ENCODE measurements around the gene TP53AIP1.
"Not testable (repeated sequence)": the region's sequence is repeated elsewhere in the genome, so short reads cannot be mapped to it uniquely, and the experiment has no call there.

Gene TP53AIP1

DNA sequence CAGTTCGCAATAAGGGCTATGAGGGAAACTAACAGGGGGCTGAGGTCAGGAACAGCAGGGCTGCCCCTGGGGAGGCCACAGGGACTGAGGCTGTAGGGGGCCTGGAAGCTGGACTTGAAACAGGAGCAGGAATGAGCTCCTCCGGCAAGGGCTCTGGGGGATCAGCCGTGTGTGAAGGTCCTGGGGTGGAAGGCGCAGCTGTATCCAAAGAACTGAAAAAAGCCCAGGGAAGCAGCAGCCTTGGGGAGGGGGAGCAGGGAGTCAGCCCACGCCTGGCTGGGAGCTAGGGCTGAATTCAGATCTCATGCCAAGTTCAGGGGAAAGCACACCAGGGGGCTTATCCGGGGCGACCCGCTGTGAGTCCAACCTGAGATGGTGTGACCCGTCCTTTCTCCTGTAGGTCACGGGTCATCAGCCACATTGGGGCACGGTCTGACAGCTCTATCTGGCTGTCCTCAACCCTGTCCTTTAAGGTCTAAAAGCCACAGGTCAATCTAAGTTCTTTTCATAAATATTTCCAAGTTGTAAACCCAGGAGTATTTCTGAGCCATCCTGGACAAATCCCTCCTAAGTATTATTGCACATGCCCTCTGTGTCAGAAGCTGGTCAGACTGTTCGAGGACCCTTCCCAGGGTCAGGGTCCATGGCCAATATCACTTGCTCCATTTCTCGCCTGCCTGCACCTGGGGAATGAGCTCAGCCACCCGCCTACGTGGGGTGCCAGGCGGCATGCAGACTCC lies 18.0 kb downstream of the TP53AIP1 start:
- DNase-seq, result no peak

DNA sequence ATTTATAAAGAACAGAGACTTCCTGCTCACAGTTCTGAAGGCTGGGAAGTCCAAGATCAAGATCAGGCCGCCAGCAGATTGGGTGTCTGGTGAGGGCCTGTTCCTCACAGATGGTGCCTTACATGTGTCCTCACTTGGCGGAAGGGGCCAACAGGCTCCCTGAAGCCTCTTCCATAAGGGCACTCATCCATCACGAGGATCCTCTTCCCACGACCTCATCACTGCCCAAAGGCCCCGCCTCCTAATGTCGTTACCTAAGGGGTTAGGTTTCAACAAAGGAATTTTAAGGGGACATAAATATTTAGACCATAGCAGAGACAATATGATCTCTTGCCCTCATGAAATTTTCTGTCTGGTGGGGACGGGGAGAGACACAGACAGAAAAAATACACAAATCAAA lies 18.6 kb downstream of the TP53AIP1 start:
- no peak for DNase-seq

DNA sequence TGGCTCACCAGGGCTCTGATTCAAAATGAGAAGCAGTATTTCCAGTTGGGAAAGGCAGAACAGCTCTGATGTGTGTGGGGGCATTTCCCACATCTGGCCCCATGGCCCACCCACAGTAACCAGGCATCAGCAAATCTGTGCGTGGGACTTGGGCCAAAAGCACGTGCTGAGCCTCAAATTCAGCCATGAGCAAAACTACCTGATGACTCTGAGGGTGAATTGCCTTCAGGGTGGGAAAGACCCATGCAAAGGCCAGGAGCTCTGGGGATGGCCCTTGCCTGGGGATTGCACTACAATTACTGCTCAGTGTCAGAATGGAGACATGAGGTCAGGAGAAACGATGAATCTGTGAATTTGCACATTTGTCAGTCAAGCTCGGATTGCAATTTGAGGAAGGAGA lies 20.9 kb downstream of the TP53AIP1 start:
- DNase-seq, result no peak

DNA sequence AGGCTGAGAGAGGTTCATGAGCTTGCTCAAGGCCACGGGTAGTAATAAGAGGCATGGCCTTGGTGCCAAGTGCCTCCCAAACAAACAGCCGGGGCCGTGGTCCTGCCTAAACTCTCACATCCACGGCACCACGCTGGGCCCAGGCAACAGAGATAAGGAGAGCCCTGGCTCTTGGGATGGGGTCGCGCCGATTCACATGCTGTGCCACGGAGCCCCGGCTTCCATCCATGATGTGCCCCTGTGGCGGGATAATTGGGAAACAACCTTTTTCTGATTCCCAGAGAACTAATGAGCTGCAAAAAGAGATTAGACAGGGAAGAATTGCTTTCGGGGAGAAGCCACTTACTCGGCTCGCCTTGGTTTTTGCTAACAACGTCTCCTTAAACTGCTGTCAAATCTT lies 22.0 kb downstream of the TP53AIP1 start:
- no peak for DNase-seq

DNA sequence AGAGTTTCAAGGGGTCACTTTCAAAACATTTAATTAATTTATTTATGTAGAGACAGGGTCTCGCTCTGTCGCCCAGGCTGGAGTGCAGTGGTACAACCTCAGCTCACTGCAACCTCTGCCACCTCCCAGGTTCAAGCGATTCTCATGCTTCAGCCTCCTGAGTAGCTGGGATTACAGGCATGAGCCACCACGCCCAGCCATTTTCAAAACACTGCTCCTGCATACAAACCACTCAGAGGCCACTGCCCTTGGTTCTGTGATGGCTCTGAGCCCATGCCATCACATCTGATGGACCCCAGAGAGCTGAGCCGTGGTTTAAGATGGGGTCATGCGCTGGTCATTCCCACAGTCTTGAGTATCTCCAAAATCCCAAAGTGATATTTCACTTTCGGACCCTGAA lies 23.0 kb downstream of the TP53AIP1 start:
- not testable (repeated sequence) for DNase-seq

DNA sequence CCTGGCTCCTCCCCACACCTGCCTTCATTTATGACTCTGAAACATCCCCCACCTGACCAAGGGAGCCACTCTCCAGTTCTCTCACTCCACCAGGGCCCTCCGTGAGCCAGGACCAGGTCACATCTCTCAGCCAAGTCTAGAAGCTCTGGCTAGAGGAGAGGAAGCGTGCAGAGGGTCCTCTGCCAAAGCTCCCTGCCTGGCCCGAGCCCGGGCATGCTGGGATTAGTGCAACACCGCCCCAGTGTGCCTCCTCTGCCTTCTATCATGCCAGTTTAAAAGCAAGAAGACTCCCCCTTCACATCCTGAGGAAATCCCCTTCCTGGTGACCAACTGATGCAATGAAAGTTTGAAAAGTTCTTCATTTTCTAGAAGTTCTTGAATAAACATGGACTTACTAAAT lies 23.5 kb downstream of the TP53AIP1 start:
- no peak for DNase-seq

DNA sequence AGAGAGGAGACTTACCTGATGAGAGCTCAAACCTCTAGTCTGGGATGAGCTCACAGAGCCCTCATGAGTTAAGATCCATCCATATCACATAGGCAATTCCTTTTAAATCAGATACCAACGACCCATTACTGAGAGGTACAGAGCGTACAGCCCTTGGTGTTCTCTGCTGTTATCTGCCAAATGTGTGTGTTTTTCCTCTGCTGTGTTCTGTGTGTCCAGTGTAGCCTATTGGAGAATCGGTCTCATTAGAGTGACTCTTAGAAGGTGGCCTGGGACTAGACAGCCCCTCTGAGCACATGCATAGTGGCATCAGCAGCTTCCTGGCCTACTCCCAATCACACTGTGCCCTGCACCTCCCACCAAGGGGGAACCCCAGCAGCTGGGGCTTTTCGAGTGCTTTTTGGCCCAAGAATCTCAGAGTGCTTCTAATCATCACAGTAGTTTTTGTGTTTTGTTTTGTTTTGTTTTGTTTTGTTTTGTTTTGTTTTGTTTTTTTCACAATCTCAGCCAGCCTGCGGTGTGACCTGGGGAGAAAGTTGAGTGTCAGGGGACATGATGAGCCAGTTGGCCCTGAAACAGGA lies 25.4 kb downstream of the TP53AIP1 start:
- no peak for DNase-seq

DNA sequence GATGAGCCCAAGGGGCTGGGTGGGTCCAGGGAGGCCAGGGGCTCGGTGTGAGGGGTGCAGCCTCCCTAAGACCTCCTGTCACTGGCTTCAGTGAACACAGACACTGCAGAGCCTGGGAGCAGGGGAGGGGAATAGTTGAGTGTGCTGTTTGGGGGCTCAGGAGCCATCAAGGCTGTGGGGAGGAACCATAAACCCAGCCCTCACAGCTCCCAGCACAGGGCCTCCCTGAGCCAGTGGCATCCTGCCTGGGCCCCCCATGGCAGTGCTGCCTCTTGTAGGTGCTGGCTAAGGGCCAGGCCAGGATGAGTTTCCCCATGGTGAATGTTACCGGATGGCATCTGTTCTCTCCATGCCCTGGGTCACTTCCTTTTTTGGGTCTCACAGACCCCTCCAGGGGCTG lies 26.0 kb downstream of the TP53AIP1 start:
- DNase-seq, result no peak

DNA sequence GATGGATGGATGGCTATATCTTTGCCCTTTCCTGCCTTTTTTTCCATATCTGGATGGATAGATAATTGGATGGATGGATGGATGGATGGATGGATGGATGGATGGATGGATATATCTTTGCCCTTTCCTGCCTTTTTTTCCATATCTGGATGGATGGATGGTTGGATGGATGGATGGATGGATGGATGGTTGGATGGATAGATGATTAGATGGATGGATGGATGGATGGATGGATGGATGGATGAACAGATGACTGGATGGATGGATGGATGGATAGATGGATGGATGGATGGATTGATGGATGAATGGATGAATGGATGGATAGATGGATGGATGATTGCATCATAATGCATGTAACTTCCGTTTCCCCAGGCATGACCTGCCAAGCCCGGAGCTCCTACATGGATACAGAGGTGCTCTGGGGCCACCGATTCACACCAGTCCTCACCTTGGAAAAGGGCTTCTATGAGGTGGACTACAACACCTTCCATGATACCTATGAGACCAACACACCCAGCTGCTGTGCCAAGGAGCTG lies 26.6 kb downstream of the TP53AIP1 start:
- no peak for DNase-seq

DNA sequence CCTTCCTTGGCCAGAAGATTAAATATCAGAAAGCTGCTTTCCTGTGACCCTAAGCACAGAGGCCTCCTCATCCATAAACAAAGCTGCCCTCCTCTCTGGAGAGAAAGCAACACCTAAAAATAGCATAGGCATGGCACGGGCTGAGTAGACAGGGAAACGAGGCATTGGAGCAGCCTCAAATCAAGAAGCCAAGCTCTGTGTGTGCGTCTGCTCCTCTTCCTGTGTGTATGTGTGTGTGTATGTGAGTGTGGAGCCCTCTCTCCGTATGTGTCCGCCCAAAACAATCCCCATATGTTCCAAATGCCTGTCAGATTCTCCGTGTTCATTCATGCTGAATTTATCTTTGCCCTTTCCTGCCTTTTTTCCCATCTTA lies 27.5 kb downstream of the TP53AIP1 start:
- DNase-seq, result no peak

DNA sequence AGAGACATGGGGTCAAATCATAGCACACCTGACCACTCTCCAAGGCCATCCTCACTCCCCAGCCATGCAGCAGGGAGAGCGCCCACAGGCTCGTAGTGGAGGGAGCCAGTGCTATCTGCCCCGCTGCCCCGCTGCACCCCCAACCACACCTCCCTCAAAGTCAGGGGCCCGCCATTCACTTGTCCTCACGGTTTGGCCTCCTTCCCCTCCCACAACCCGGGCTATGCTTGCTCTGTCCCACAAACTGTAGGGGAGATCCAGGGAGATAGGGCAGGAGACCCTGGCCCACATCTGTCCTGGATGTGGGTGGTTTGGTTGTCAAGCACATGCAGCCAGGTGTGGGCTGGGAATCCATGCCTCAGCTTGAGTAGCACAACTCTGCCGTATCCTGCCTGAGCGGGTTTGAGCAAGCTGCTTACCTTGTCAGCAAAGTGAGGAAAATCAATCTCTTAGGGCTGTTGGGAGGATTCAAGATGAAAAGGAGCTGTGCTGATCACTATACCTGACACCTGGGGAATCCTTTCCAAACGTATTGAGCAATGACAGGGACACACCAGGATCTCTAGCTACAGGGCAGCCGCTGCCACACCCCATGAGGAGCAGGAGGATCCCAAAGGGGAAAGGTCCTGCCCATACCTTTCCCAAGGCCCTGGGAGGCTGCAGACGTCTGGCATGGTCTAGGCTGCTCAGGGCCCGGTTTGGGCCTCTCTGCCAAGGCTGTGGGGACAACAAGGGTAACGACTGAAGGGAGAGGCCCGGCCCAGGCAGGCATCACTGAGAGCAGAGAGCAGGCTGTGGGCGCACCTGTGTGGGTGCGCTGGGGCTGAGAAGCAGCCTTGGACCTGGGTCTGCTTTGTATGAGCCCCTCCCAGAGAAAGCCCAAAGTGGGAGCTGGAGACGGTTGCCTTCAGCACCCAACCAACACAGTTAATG lies 28.2 kb downstream of the TP53AIP1 start:
- no peak for DNase-seq

DNA sequence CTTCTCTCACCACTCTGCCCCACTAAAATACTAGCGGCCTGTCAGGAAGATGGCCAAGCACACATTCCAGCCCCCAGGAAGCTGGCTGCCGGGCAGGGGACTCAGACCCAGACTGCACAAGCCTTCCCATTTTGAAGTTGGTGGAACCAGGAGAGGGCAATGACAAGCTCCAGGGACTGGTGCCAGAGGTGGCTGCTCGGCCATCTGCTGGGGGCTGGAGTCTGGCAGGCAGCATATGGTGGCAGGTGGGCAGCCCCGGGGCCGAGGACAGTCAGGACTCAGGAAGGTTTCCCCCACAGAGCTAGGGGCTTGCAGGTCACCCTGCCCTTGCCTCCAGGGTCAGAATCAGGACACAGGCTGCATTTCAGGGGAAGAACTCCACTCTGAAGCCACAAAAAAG lies 28.9 kb downstream of the TP53AIP1 start:
- no peak for DNase-seq

DNA sequence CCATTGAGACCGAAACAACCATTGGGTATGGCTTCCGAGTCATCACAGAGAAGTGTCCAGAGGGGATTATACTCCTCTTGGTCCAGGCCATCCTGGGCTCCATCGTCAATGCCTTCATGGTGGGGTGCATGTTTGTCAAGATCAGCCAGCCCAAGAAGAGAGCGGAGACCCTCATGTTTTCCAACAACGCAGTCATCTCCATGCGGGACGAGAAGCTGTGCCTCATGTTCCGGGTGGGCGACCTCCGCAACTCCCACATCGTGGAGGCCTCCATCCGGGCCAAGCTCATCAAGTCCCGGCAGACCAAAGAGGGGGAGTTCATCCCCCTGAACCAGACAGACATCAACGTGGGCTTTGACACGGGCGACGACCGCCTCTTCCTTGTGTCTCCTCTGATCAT lies 31.0 kb downstream of the TP53AIP1 start:
- no peak for DNase-seq

DNA sequence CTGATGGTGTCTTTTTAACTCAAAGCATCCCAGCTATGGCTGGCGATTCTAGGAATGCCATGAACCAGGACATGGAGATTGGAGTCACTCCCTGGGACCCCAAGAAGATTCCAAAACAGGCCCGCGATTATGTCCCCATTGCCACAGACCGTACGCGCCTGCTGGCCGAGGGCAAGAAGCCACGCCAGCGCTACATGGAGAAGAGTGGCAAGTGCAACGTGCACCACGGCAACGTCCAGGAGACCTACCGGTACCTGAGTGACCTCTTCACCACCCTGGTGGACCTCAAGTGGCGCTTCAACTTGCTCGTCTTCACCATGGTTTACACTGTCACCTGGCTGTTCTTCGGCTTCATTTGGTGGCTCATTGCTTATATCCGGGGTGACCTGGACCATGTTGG lies 31.4 kb downstream of the TP53AIP1 start:
- no peak for DNase-seq

DNA sequence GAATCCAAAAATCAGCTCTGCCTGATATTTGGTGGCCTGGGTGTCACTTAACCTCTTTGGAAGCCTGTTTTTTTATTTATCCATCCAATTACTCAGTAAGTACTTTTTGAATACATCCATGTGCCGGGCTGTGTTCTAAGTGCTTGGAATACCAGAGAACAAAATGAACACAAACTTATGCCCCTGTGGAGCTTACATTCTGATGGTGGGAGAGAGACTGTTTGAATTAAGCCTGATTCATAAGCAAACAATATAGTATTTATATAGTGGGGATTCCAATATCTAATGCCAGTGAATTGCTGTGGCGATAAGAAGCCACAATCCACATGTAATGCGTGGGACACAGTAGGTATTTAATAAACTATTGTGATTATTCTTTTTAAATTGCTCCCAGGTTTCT lies 32.1 kb downstream of the TP53AIP1 start:
- no peak for DNase-seq

DNA sequence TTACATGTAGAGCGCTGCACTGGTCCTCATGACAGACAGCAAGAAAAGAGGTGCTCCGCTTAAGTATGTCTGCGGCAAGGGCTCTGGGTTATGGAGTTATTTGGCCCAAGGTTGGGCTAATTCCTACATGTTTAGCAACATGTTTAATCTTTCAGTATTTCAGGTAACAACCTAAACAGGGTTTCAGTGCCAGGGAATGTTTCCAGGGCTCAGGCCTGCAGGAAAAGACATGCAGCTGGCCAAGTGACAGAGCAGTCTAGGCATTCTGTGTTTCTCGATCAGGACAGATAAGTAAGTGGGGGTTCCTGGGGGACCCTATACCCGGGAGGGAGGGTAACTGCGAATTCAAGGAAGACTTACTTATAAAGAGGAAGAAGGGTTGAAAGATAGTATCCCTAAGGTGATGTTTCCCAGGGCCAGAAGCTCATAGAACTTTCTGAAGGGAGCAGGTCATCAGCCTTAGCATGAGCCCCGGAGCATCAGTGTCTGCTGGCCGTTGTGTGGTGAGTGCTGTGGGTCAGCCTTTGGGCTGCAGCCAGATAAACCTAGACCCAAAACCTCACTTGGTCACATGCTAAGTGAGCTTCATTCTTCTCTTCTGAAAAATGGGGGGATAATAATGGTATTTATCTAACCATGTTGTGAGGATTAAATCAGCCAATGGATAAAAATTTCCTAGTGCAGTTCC lies 33.1 kb downstream of the TP53AIP1 start:
- no peak for DNase-seq

DNA sequence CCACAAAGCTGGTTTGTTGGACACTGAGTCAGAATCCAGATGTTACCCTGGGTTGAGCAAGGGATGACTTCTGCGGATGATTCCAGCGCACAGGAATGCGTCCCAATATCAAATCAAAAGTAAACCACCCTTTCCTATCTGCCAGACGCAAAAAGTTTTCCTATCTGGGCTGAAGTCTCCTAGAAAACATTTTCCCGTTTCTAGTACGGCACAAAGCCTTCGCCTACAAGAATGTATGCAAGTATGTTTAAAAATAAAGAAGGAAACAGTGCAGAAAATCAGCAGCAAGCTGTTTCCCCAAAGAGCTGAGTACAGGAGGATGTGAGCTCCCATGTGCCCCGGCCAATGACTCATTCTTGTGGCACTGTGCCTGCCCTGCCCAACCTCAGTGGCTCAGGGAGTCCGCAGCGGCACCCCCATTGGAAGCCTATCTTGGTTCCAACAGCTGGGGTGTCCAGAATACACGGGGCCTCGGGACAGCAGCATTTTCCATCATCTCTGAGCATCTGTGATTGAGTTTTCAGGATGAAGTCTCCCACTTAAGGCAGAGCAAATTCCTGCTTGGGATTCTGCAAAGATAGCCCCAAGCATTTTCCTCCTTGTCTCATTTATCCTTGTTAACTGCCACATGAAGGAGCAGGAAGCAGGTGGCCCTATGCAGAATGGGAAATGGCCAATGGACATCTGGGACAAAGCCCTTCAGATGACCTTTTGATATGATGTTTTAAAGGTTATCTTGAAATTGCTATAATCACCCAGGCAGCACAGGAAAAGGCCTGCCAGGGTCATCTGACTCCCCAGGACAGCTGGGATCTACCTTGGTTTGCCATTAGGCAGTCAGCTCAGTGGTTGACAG lies 34.1 kb downstream of the TP53AIP1 start:
- DNase-seq, result no peak

DNA sequence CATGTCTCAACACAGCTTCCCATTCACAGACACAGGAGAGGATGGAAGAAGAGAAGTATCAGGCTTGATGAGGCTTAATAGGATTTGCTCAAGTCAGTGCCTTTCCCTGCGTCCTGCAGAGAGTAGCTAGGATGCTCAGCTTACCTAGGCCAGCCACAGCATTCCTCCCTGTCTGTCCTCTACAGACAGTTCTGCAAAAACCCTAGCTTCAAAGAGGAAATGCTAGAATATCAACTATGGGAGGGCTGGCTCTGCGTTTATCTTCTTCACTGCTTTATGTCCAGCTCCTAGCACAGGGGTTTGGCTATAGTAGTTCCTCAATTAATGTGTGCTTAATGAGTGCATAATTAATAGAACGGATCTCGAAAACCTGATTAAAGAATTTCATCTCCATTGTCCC lies 35.1 kb downstream of the TP53AIP1 start:
- DNase-seq, result no peak

DNA sequence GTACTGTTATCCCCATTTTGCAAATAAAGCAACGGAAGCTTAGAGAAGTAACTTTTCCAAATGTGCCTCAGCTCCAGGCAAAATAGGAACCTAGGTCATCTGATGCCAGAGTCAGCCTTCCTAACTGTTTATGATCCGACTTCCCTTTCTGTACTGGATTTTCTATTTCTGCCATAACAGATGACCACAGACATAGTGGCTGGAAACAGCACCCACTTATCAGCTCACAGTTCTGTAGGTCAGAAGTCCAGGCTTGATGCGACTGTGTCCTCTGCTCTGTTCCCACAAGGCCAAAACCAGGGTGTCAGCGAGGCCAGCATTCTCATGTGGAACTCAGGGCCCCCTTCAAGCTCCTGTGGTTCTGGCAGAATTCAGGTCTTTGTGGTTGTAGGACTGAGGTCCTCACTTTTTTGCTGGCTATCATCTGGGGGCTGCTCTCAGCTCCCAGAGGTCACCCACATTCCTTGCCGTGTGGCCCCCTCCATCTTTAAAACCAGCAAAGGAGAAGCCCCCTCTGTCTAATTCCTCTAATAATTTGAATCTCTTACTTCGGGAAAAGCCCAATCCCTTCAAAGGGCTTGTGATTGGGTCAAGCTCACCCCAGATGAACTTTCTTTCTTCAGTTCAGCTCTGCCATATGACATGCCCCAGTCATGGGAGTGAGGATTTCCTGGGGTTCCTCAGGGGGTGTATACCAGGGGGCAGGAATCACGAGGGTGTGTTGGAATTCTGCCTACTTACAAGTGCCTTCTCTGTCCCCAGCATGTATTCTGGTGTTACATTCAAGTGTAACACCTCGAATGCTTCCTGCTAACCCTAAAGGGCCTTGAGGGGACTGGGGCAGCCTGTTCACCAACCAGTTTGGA lies 36.3 kb downstream of the TP53AIP1 start:
- DNase-seq, result no peak

DNA sequence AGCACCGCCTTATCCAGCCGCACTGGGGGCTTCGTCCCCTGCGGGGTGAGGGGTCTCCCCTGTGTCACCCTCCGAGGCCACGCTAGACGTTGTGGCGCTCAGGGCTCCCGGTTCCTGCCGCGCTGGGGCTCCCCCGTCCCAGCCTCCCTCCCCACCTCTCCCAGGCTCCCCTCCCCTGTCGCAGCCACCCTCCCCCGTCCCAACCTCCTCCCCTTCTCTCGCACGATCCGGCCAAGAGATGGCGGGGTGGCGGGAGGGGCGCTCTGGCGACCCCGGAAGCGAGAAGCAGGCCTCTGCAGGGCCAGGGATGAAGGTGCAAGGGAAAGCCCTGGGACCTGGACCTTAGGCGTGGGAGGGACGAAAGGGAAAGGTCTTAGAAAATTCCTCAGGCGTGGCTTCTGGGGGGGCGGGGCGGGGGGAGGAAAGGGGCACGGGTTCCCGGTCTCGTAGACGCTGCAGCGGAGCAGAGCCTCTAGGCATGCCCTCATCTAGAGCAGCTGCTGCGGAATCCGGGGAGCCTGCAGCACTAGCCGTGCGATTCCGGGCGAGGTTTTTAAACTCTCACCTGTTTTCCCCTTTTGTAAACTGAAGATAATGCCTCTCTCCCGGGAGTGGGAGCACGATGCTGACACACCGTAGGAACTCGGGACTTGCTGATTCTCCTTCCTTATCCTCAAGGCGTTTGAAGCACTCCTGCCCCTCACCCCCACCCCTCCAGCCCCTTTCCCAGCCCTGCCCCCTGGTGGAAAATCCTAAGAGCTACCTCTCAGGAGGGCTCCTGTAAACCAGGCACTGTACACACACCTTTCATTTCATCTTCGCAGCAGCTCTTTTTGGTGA lies 37.1 kb downstream of the TP53AIP1 start:
- no peak for DNase-seq

Measured in NCI-H1436 treated with DMSO at 0.1 percent for 48 hours (cell line).